K562 (cell line): ENCODE measurements around the gene PPOX. TPM values are rescaled to one million over a fixed set of nuclear protein-coding genes. Genes with fewer than 3 reads are reported as not detected.
A peak's percentile ranks its signal among the peaks of the same experiment; 100 is the strongest.

ENCODE experiments used
- ATAC-seq: fragments of 200-7000 bp; cut with Tn5 transposase; 3 replicates; pipeline ENCODE4 v1.9.1; 2020; ENCODE audit warnings: moderate library complexity
- BruUV-seq: library from RNA; stranded (reverse); fragments of 400-500 nt; replicated peaks from 2 replicates; lab custom pipeline; 2021; lab: Mats Ljungman, UMichigan
- CTCF ChIA-PET: fragments of 300-600 bp; formaldehyde crosslinking; extraction: SDS; loops from one replicate; lab custom pipeline; 2021; ENCODE audit warnings: low intra/inter-chr PET ratio; lab: Yijun Ruan, JAX
- POLR2A ChIA-PET: fragments of 300-600, 350-650 bp; sonication (Branson Sonifier 250); formaldehyde crosslinking; extraction: SDS; loops from one replicate; lab custom pipeline; 2021; ENCODE audit warnings: antibody characterized with exemption, inconsistent platforms; lab: Yijun Ruan, JAX
- DNase-seq, 4 experiments: peaks; one replicate each; pipeline versions ENCODE4 v3.0.0 to v3.0.0-alpha.2; 2011 to 2018; ENCODE audit warnings: low spot score in 3 of 4, mixed read lengths in 3 of 4; ENCODE audit errors: extremely low read depth in 1 of 4
- FAIRE-seq: peaks from 2 replicates; lab custom pipeline; 2011; peaks lifted over from hg19 to GRCh38; lab: Jason Lieb, UNC
- H2AFZ ChIP-seq: 2 replicates; pipeline ENCODE4 v1.6.0; 2011; ENCODE audit warnings: low read depth, low read length, control low read depth, inconsistent platforms
- H3K27ac ChIP-seq: fragments of 200-600 bp; 3 replicates; pipeline ENCODE4 v1.8.0; 2011; ENCODE audit warnings: low read depth, mild to moderate bottlenecking, control low read depth, inconsistent platforms, low read length, moderate library complexity, mixed read lengths; ENCODE audit errors: extremely low read depth
- H3K27me3 ChIP-seq, 2 experiments: fragments of 300-600 bp in 1 of 2; 2 replicates in 1 of 2; 3 replicates in 1 of 2; pipeline versions ENCODE4 v1.6.0 to v1.8.0; 2011; ENCODE audit warnings: inconsistent platforms in 2 of 2, low read length in 2 of 2, mild to moderate bottlenecking in 1 of 2, mixed read lengths in 1 of 2, moderate library complexity in 1 of 2; ENCODE audit not compliant: control insufficient read depth in 2 of 2, insufficient read depth in 2 of 2
- H3K36me3 ChIP-seq: fragments of 300-600 bp; 3 replicates; pipeline ENCODE4 v1.8.0; 2011; ENCODE audit warnings: mild to moderate bottlenecking, low read length, inconsistent platforms; ENCODE audit not compliant: control insufficient read depth, insufficient read depth
- H3K4me1 ChIP-seq, 2 experiments: fragments of 200-600 bp in 1 of 2; replicated peaks in 1 of 2; 2 replicates in 1 of 2; 3 replicates in 1 of 2; pipeline versions ENCODE4 v1.5.1 to v1.8.0; 2011; ENCODE audit warnings: inconsistent platforms in 2 of 2, low read length in 2 of 2, mild to moderate bottlenecking in 1 of 2, mixed read lengths in 1 of 2, moderate library complexity in 1 of 2; ENCODE audit not compliant: control insufficient read depth in 2 of 2, insufficient read depth in 2 of 2
- H3K4me2 ChIP-seq: 2 replicates; pipeline ENCODE4 v1.6.1; 2011; ENCODE audit warnings: low read length, control low read depth, inconsistent platforms, mixed read lengths; ENCODE audit not compliant: insufficient read depth
- H3K4me3 ChIP-seq: fragments of 200-600 bp; sonication (generic), shearing (Covaris generic); 2 replicates; pipeline ENCODE4 v1.5.1; 2016; ENCODE audit warnings: control low read depth, inconsistent platforms
- H3K79me2 ChIP-seq: fragments of 200-600 bp; 3 replicates; pipeline ENCODE4 v1.8.0; 2011; ENCODE audit warnings: low read length, inconsistent platforms; ENCODE audit not compliant: control insufficient read depth, insufficient read depth
- H3K9ac ChIP-seq, 2 experiments: 2 replicates each; pipeline versions ENCODE4 v1.6.0 to v1.6.1; 2011; ENCODE audit warnings: low read depth in 2 of 2, low read length in 2 of 2, control low read depth in 1 of 2, inconsistent platforms in 1 of 2, mild to moderate bottlenecking in 1 of 2, mixed read lengths in 1 of 2; ENCODE audit not compliant: insufficient read depth in 1 of 2
- H3K9me1 ChIP-seq: one replicate; pipeline ENCODE4 v1.6.0; 2011; ENCODE audit warnings: inconsistent platforms, mild to moderate bottlenecking, low read length, moderate library complexity; ENCODE audit not compliant: control insufficient read depth, insufficient read depth
- H3K9me3 ChIP-seq: replicated peaks from 2 replicates; pipeline ENCODE4 v1.5.1; 2011; ENCODE audit warnings: low read depth, low read length, inconsistent platforms; ENCODE audit not compliant: control insufficient read depth, insufficient read depth
- H4K20me1 ChIP-seq: replicated peaks from 2 replicates; pipeline ENCODE4 v1.6.1; 2011; ENCODE audit warnings: low read length, inconsistent platforms, mixed read lengths; ENCODE audit not compliant: control insufficient read depth, insufficient read depth
- E2F3 ChIP-seq: fragments of 250-450 bp; sonication (Bioruptor Pico); IDR thresholded peaks from 2 replicates; pipeline ENCODE4 v1.4.0; 2020; ENCODE audit warnings: mild to moderate bottlenecking
- ELF1 ChIP-seq: fragments of 200-800 bp; sonication (Bioruptor generic); IDR thresholded peaks from 2 replicates; pipeline ENCODE4 v1.6.1; 2016; ENCODE audit warnings: missing genetic modification characterization, missing compliant biosample characterization
- HDAC2 ChIP-seq: fragments of 450-650 bp; IDR thresholded peaks from 2 replicates; pipeline ENCODE4 v1.6.1; 2016; ENCODE audit warnings: mild to moderate bottlenecking
- KLF10 ChIP-seq: fragments of 250-450 bp; sonication (Bioruptor Pico); IDR thresholded peaks from 2 replicates; pipeline ENCODE4 v1.6.1; 2021; ENCODE audit warnings: matching md5 sums
- PHF21A ChIP-seq: fragments of 450-650 bp; IDR thresholded peaks from 2 replicates; pipeline ENCODE4 v1.6.1; 2017; ENCODE audit warnings: low read depth, borderline replicate concordance
- PHF8 ChIP-seq: fragments of 200-600 bp; sonication (generic); IDR thresholded peaks from 2 replicates; pipeline ENCODE4 v1.6.1; 2012; ENCODE audit warnings: mixed run types, mild to moderate bottlenecking, inconsistent platforms, low read length, moderate library complexity, borderline replicate concordance
- RBM14 ChIP-seq: fragments of 200-400 bp; formaldehyde crosslinking; IDR thresholded peaks from 2 replicates; pipeline ENCODE4 v1.6.1; 2018; ENCODE audit warnings: low read depth, mild to moderate bottlenecking, low read length, moderate library complexity, borderline replicate concordance; ENCODE audit not compliant: insufficient read depth
- ZC3H11A ChIP-seq: IDR thresholded peaks from 2 replicates; pipeline ENCODE4 v1.6.1; 2012; ENCODE audit warnings: low read depth, low read length, improper control_type of control experiment
- ZC3H4 ChIP-seq: sonication (generic); formaldehyde crosslinking; IDR thresholded peaks from 2 replicates; pipeline ENCODE4 v1.9.0; 2021; ENCODE audit warnings: missing genetic modification reagents, borderline replicate concordance
- ZFP30 ChIP-seq: fragments of 250-450 bp; sonication (Bioruptor Pico); IDR thresholded peaks from 2 replicates; pipeline ENCODE4 v1.8.0; 2022; ENCODE audit warnings: moderate library complexity, mild to moderate bottlenecking, inconsistent platforms, borderline replicate concordance
- ZNF354B ChIP-seq: fragments of 250-450 bp; sonication (Bioruptor Pico); IDR thresholded peaks from 2 replicates; pipeline ENCODE4 v1.4.0; 2020
- WGBS: fragments of 100-300 bp; shearing (Covaris generic); methylation state at CpG from one replicate; pipeline ENCODE4 v1.1.6; 2016; ENCODE audit warnings: low coverage, mixed read lengths; ENCODE audit not compliant: insufficient coverage; ENCODE audit errors: missing lambda C conversion rate; 5-methylcytosine and 5-hydroxymethylcytosine counted together
- in situ Hi-C: fragments of 300-500 bp; cut with MboI; formaldehyde crosslinking; loops from 4 replicates; pipeline ENCODE4 v1.15.0; 2018; ENCODE audit warnings: inconsistent platforms, mixed read lengths
- intact Hi-C: fragments of 100-400 bp; cut with micrococcal nuclease; formaldehyde crosslinking; loops from 2 replicates; pipeline ENCODE4 v1.14.2; 2022
- polyA plus RNA-seq, 8 experiments: library from polyadenylated mRNA; depleted of rRNA in 4 of 8; stranded (reverse) in 5 of 8; unstranded in 3 of 8; fragments of >200 nt; fragmentation: Nextera tagmentation in 2 of 8; fragmentation: Illumina TruSeq in 1 of 8; extraction: Ambion mirVana in 2 of 8; extraction: Trizol in 1 of 8; gene quantifications; 2 replicates each; pipeline versions ENCODE4 v1.2.1 to v1.2.3, GENCODE V29; 2011 to 2014; ENCODE audit warnings: inconsistent platforms in 1 of 8, missing spikeins in 1 of 8
- total RNA-seq, 7 experiments: library from RNA; depleted of rRNA in 6 of 7; stranded (reverse); fragments of >200 nt in 6 of 7; fragmentation: Illumina TruSeq in 2 of 7; extraction: Trizol in 2 of 7; gene quantifications; 2 replicates each; pipeline versions ENCODE4 v1.2.1 to v1.2.3, GENCODE V29; 2011 to 2021; ENCODE audit warnings: low replicate concordance in 1 of 7
- TF ChIP-seq, protein P1 (sequence below): fragments of 250-450 bp; sonication (Bioruptor Pico); IDR thresholded peaks from 2 replicates; pipeline ENCODE4 v1.8.0; 2022; ENCODE audit warnings: moderate library complexity, mild to moderate bottlenecking, inconsistent platforms
- TF ChIP-seq, protein P2 (sequence below): sonication (generic); formaldehyde crosslinking; IDR thresholded peaks from 2 replicates; pipeline ENCODE4 v1.8.0; 2022; ENCODE audit warnings: missing genetic modification reagents, mild to moderate bottlenecking, moderate library complexity, borderline replicate concordance
- TF ChIP-seq, protein P3 (sequence below): sonication (generic); formaldehyde crosslinking; IDR thresholded peaks from 2 replicates; pipeline ENCODE4 v1.9.0; 2022; ENCODE audit warnings: mild to moderate bottlenecking, missing genetic modification reagents
- TF ChIP-seq, protein P4 (sequence below): fragments of 200-800 bp; sonication (Bioruptor generic); IDR thresholded peaks from 2 replicates; pipeline ENCODE4 v1.6.1; 2017; ENCODE audit warnings: missing genetic modification characterization, missing compliant biosample characterization

PPOX gene
- total and polyA plus RNA-seq, 9 of the 15 experiments (the other 6 are each of a cell fraction or from before 2014, with no cell fraction given), result 17.0 to 57.1 (median 38.9) TPM

DNA sequence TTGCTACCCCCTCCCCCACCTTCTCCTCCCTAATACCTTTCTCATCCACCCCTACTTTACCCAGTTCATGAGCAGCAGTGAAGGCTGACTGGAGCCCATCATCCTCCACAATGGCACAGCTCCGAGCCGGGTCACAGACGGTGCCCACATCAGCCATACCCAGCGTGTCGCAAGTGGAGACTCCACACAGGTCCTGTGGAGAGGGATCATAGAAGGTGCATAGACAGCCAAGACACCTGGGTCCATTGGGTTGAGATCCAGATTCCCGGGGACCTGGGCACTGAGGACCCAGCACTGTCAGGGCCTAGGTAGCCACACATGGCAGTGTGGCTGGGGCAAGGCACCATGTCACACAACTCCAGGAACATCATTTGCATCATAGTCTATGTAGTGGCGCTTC lies 29.9 kb downstream of the PPOX start (continued):
- TF ChIP-seq, protein P1, sequence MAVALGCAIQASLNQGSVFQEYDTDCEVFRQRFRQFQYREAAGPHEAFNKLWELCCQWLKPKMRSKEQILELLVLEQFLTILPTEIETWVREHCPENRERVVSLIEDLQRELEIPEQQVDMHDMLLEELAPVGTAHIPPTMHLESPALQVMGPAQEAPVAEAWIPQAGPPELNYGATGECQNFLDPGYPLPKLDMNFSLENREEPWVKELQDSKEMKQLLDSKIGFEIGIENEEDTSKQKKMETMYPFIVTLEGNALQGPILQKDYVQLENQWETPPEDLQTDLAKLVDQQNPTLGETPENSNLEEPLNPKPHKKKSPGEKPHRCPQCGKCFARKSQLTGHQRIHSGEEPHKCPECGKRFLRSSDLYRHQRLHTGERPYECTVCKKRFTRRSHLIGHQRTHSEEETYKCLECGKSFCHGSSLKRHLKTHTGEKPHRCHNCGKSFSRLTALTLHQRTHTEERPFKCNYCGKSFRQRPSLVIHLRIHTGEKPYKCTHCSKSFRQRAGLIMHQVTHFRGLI, result no peak
- TF ChIP-seq KLF10 (CRISPR knock-in tag) (no peak), ZNF354B (no peak)

DNA sequence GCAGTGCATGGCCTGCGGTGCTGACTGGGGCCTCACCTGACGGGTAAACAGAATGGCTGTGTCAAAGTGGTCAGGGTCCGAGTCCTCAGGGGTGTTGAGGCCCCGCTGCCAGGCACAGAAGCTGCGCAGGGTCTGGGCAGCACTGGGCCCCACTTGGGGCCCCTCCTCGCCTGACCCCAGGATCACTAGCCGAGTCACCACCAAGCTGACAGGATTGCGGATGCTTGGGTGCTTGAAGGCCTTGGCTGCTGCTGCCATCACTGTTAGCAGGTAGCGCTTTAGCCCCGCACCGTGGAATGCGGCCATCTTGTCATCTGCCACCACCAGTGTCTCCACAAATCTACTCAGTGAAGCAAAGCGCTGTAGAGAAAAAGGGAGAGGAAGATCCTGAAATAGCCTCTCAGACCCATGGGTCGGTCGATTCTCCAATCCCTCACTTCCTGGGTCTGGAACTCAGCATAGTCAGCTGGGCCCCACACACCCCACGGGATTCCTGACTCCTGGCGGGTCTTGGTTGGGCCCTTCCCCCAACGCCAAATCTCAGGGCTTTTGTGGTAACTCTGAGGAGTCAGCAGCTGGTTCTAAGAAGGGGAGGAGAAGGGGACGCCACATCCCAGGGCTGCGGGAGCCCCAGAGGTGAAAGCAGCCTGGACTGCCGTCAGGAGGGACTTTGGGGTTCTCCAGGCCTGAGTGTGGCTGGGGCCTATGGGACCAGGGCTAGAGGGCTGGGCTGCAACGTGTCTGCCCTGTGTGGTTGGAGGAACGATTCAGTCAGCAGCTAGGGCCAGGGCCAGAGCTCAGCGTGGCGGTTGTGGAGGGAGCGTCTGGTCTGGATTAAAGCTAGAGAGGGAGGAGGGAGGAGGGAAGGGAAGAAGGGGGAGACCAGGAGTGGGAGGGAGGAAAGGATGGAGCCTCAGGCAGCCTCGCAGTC lies 30.6 kb downstream of the PPOX start:
- ATAC-seq, result no peak
- H3K79me2 ChIP-seq, result peaks cover under 1% of the 10 kb centered on the region; the same call in 1 of the 3 replicates
- no peak for DNase-seq
- H3K4me3 ChIP-seq, result no peak overlapping the region
- ChIA-PET POLR2A (no interaction called here), CTCF (interaction anchor here (0.5 kb wide), 1 partner anchor 177 kb away, joined by 3 read pairs; no protein-coding TSS in a partner anchor)
- FAIRE-seq, result no peak
- peak overlapping the region in 1 of 2 experiments; percentile 85; a peak in 2 of 4 replicates for H3K9ac ChIP-seq
- 0 out of 2 replicates have a peak overlapping the region, but pooled peaks have one; percentile 12 for H3K4me2 ChIP-seq
- no peaks in the 10 kb centered on the region for H3K36me3 ChIP-seq
- H3K4me1 ChIP-seq, result peaks cover 59 to 64% of the 10 kb centered on the region in 2 experiments
- H2AFZ ChIP-seq, result peak overlapping the region; percentile 81
- in situ Hi-C loops, result no loop called here
- BruUV-seq, result no TSS peak
- no peaks in the 10 kb centered on the region for H3K9me3 ChIP-seq
- H3K27ac ChIP-seq, result peak overlapping the region; percentile 16; the same call in 1 of the 3 replicates
- intact Hi-C loops, result no loop called here
- WGBS, result 68% methylated on average over 23 of the region's 27 CpGs
- no peaks in the 10 kb centered on the region for H4K20me1 ChIP-seq
- no peaks in the 10 kb centered on the region for H3K27me3 ChIP-seq
- H3K9me1 ChIP-seq, result no peaks in the 10 kb centered on the region
- no peak for TF ChIP-seq ELF1 (tag)
- TF ChIP-seq, protein P2, sequence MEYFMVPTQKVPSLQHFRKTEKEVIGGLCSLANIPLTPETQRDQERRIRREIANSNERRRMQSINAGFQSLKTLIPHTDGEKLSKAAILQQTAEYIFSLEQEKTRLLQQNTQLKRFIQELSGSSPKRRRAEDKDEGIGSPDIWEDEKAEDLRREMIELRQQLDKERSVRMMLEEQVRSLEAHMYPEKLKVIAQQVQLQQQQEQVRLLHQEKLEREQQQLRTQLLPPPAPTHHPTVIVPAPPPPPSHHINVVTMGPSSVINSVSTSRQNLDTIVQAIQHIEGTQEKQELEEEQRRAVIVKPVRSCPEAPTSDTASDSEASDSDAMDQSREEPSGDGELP (CRISPR knock-in tag), result peak; percentile 59; the same call in 1 of the 2 replicates
- no peak for TF ChIP-seq ZFP30 (CRISPR knock-in tag)
- peak; percentile 14; the same call in 1 of the 2 replicates for TF ChIP-seq PHF8
- TF ChIP-seq, protein P3, sequence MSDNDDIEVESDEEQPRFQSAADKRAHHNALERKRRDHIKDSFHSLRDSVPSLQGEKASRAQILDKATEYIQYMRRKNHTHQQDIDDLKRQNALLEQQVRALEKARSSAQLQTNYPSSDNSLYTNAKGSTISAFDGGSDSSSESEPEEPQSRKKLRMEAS, result no peak
- no peak for TF ChIP-seq E2F3 (CRISPR knock-in tag)
- no peak for TF ChIP-seq ZC3H11A
- TF ChIP-seq, protein P4, sequence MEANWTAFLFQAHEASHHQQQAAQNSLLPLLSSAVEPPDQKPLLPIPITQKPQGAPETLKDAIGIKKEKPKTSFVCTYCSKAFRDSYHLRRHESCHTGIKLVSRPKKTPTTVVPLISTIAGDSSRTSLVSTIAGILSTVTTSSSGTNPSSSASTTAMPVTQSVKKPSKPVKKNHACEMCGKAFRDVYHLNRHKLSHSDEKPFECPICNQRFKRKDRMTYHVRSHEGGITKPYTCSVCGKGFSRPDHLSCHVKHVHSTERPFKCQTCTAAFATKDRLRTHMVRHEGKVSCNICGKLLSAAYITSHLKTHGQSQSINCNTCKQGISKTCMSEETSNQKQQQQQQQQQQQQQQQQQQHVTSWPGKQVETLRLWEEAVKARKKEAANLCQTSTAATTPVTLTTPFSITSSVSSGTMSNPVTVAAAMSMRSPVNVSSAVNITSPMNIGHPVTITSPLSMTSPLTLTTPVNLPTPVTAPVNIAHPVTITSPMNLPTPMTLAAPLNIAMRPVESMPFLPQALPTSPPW (CRISPR knock-in tag), result 0 out of 2 replicates have a peak, but pooled peaks have one; percentile 8
- no peak for TF ChIP-seq ZC3H4 (CRISPR knock-in tag)
- no peak for TF ChIP-seq RBM14
- TF ChIP-seq HDAC2, result no peak
- no peak for TF ChIP-seq PHF21A
